Endothelial cell of umbilical vein (primary cell): ENCODE data around the gene ZMIZ2. TPM values are rescaled to one million over a fixed set of nuclear protein-coding genes. Genes with fewer than 3 reads are reported as not detected.

Experiments used
- BruUV-seq: library from RNA; stranded (reverse); fragments of 400-500 nt; replicated peaks from 2 replicates; lab custom pipeline; 2021; lab: Mats Ljungman, UMichigan
- CTCF ChIA-PET: fragments of 300-600, 350-600 bp; sonication (Branson Sonifier 250); formaldehyde crosslinking; loops from one replicate; lab custom pipeline; 2021; ENCODE audit warnings: antibody characterized with exemption, inconsistent platforms; lab: Charles Lee
- POLR2A ChIA-PET: fragments of 300-600, 350-600 bp; sonication (Branson Sonifier 250); formaldehyde crosslinking; loops from one replicate; lab custom pipeline; 2021; ENCODE audit warnings: antibody characterized with exemption, inconsistent platforms; lab: Charles Lee
- DNase-seq: peaks from one replicate; pipeline ENCODE4 v3.0.0-alpha.2; 2011; ENCODE audit warnings: low read depth, low spot score
- FAIRE-seq: peaks from 2 replicates; lab custom pipeline; 2011; peaks lifted over from hg19 to GRCh38; lab: Jason Lieb, UNC
- H2AFZ ChIP-seq: 2 replicates; pipeline ENCODE4 v1.6.0; 2012; ENCODE audit warnings: low read depth, low read length, control low read depth, inconsistent platforms
- H3K27ac ChIP-seq: 2 replicates; pipeline ENCODE4 v1.5.1; 2011; ENCODE audit warnings: low read depth, mild to moderate bottlenecking, control low read depth, low read length, moderate library complexity; ENCODE audit not compliant: insufficient read depth
- H3K27me3 ChIP-seq, 2 experiments: 2 replicates each; pipeline versions ENCODE4 v1.6.0 to v1.6.1; 2011; ENCODE audit warnings: low read length in 2 of 2, mixed read lengths in 1 of 2; ENCODE audit not compliant: control insufficient read depth in 2 of 2, insufficient read depth in 2 of 2
- H3K36me3 ChIP-seq, 2 experiments: 2 replicates in 1 of 2; 3 replicates in 1 of 2; pipeline ENCODE4 v1.5.1; 2011; ENCODE audit warnings: low read length in 2 of 2, mild to moderate bottlenecking in 1 of 2, moderate library complexity in 1 of 2; ENCODE audit not compliant: control insufficient read depth in 2 of 2, insufficient read depth in 2 of 2; ENCODE audit errors: extremely low read depth in 1 of 2
- H3K4me1 ChIP-seq: 3 replicates; pipeline ENCODE4 v1.5.1; 2011; ENCODE audit warnings: mild to moderate bottlenecking, low read length; ENCODE audit not compliant: control insufficient read depth, insufficient read depth; ENCODE audit errors: extremely low read depth
- H3K4me2 ChIP-seq: 2 replicates; pipeline ENCODE4 v1.6.1; 2011; ENCODE audit warnings: low read length, control low read depth, mixed read lengths; ENCODE audit not compliant: insufficient read depth
- H3K4me3 ChIP-seq, 3 experiments: fragments of 200-600 bp in 1 of 3; sonication (generic), shearing (Covaris generic) in 1 of 3; replicated peaks in 1 of 3; 2 replicates each; pipeline ENCODE4 v1.5.1; 2011 to 2016; ENCODE audit warnings: control low read depth in 3 of 3, low read length in 3 of 3, mild to moderate bottlenecking in 2 of 3, inconsistent platforms in 1 of 3, low read depth in 1 of 3, moderate library complexity in 1 of 3; ENCODE audit not compliant: insufficient read depth in 1 of 3
- H3K79me2 ChIP-seq: 2 replicates; pipeline ENCODE4 v1.6.0; 2012; ENCODE audit warnings: low read length, inconsistent platforms; ENCODE audit not compliant: control insufficient read depth, insufficient read depth
- H3K9ac ChIP-seq: replicated peaks from 2 replicates; pipeline ENCODE3; 2011; ENCODE audit warnings: low read length, control low read depth; ENCODE audit not compliant: insufficient read depth; ENCODE audit errors: extremely low read depth
- H3K9me1 ChIP-seq: replicated peaks from 3 replicates; pipeline ENCODE4 v1.6.0; 2011; ENCODE audit warnings: mild to moderate bottlenecking, low read length; ENCODE audit not compliant: control insufficient read depth, insufficient read depth; ENCODE audit errors: extremely low read depth
- H3K9me3 ChIP-seq: replicated peaks from 2 replicates; pipeline ENCODE4 v1.5.1; 2012; ENCODE audit warnings: low read length, inconsistent platforms; ENCODE audit not compliant: control insufficient read depth, insufficient read depth
- H4K20me1 ChIP-seq: replicated peaks from 2 replicates; pipeline ENCODE3; 2011; ENCODE audit warnings: mild to moderate bottlenecking, low read length; ENCODE audit not compliant: control insufficient read depth, insufficient read depth; ENCODE audit errors: extremely low read depth
- CTCF ChIP-seq, 2 donors: IDR thresholded peaks; 1 replicate in 1 of 2; 2 replicates in 1 of 2; pipeline ENCODE4 v1.5.1; 2011; ENCODE audit warnings: low read length in 2 of 2, mild to moderate bottlenecking in 2 of 2, moderate library complexity in 2 of 2, control low read depth in 1 of 2, inconsistent platforms in 1 of 2, low read depth in 1 of 2; ENCODE audit not compliant: insufficient read depth in 1 of 2; ENCODE audit errors: extremely low read depth in 1 of 2
- EZH2 ChIP-seq: IDR thresholded peaks from 2 replicates; pipeline ENCODE4 v1.6.1; 2012; ENCODE audit warnings: borderline replicate concordance, low read depth, mild to moderate bottlenecking, moderate library complexity, low read length, inconsistent platforms; ENCODE audit not compliant: severe bottlenecking
- FOS ChIP-seq: IDR thresholded peaks from 2 replicates; pipeline ENCODE4 v1.6.1; 2011; ENCODE audit warnings: mild to moderate bottlenecking, low read length, moderate library complexity, borderline replicate concordance; ENCODE audit not compliant: insufficient read depth
- GATA2 ChIP-seq: IDR thresholded peaks from 2 replicates; pipeline ENCODE4 v1.7.0; 2011; ENCODE audit warnings: low read depth, mild to moderate bottlenecking, moderate library complexity, mixed read lengths, low read length; ENCODE audit not compliant: insufficient read length, insufficient read depth
- JUN ChIP-seq: IDR thresholded peaks from 2 replicates; pipeline ENCODE4 v1.6.1; 2011; ENCODE audit warnings: borderline replicate concordance, low read depth; ENCODE audit not compliant: insufficient read length, insufficient read depth
- MAX ChIP-seq: IDR thresholded peaks from 2 replicates; pipeline ENCODE4 v1.6.1; 2011; ENCODE audit not compliant: insufficient read depth, insufficient read length
- MYC ChIP-seq: IDR thresholded peaks from one replicate; pipeline ENCODE4 v1.6.1; 2011; ENCODE audit warnings: mild to moderate bottlenecking, low read depth, low read length
- POLR2A ChIP-seq: IDR thresholded peaks from 2 replicates; pipeline ENCODE4 v1.6.1; 2012; ENCODE audit warnings: low read depth, mild to moderate bottlenecking, control low read depth, low read length
- POLR2AphosphoS5 ChIP-seq: IDR thresholded peaks from 2 replicates; pipeline ENCODE4 v1.6.1; 2012; ENCODE audit warnings: low read depth, mild to moderate bottlenecking, control low read depth, low read length, moderate library complexity; ENCODE audit not compliant: insufficient read depth
- dilution Hi-C: fragments of 300-500 bp; cut with MboI; formaldehyde crosslinking; loops from one replicate; pipeline ENCODE4 v1.15.0; 2019; ENCODE audit warnings: low sequenced_read_pairs; ENCODE audit not compliant: extremely low pct_ligation_motif_present
- intact Hi-C: fragments of 100-400 bp; cut with micrococcal nuclease; formaldehyde crosslinking; loops from one replicate; pipeline ENCODE4 v1.10.0; 2022
- polyA plus RNA-seq, 4 experiments: library from polyadenylated mRNA; depleted of rRNA in 3 of 4; stranded (reverse) in 3 of 4; unstranded in 1 of 4; fragments of >200 nt; gene quantifications; 2 replicates each; pipeline versions ENCODE4 v1.2.1 to v1.2.3, GENCODE V29; 2011 to 2012; ENCODE audit warnings: missing spikeins in 1 of 4
- total RNA-seq: library from RNA; stranded (reverse); gene quantifications from 2 replicates; pipeline ENCODE4 v1.2.3, GENCODE V29; 2021

The ZMIZ2 gene
- total and polyA plus RNA-seq, 2 donors (not counting 3 experiments of a cell fraction or from before 2014, with no cell fraction given) = 30.6 to 87.5 TPM

- TF ChIP-seq EZH2 (no peak), MYC (no peak), POLR2A (no peak), MAX (no peak), POLR2AphosphoS5 (no peak), JUN (no peak), FOS (no peak), GATA2 (no peak), CTCF (IDR thresholded peaks at IDR 0.05; ENCODE audit: extremely low read depth in 1 of 2, insufficient read depth in 1 of 2, low read depth in 1 of 2, low read length in 2 of 2) (no peak)
- dilution Hi-C loops (no loop called here), intact Hi-C loops (no loop called here)
- Histone ChIP-seq H3K27ac (no peak overlapping the region), H3K4me2 (no peak overlapping the region), H3K79me2 (peaks cover 6% of the 10 kb centered on the region), H3K9ac (no peak overlapping the region), H4K20me1 (peaks cover 4% of the 10 kb centered on the region), H3K9me1 (no peaks in the 10 kb centered on the region), H2AFZ (no peak overlapping the region), H3K27me3 (no peaks in the 10 kb centered on the region), H3K9me3 (no peaks in the 10 kb centered on the region), H3K4me3 (no peak overlapping the region), H3K36me3 (peaks cover 18 to 20% of the 10 kb centered on the region in 2 experiments), H3K4me1 (no peaks in the 10 kb centered on the region)
- ChIA-PET POLR2A (no interaction called here), CTCF (interaction anchor here (1.3 to 1.5 kb wide), 2 partner anchors 18 to 41 kb away, joined by 3 to 5 read pairs; no protein-coding TSS in a partner anchor)
- no peak for FAIRE-seq
- no TSS peak for BruUV-seq
- DNase-seq = no peak
Measured at GRCh38 chr7:44805950-44806349, 57.3 kb downstream of the ZMIZ2 start.
